ENCODE data around the gene HCN3. TPM values are rescaled to one million over a fixed set of nuclear protein-coding genes. Genes with fewer than 3 reads are reported as not detected.
A peak's percentile ranks its signal among the peaks of the same experiment; 100 is the strongest.
"Not testable (repeated sequence)": the region's sequence is repeated elsewhere in the genome, so short reads cannot be mapped to it uniquely, and the experiment has no call there.

The HCN3 gene
- total RNA-seq, 4 donors from 2014 or later = 13.0 to 34.0 (median 22.2) TPM

DNA sequence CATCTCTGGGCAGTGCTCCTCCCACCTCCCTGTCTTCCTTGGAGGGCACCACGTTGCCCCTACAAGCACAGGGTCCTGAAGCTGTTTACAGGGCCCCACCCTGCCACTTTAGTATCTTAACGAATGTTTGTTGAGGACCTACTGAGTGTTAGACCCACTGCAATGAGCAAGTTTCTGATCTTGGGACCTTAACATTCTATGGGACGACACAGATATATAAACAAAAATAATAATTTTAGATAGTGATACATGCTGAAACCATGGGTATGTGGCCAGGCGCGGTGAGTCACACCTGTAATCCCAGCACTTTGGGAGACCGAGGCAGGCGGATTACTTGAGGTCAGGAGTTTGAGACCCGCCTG lies 32.1 kb upstream of the HCN3 start:
- WGBS, 2 donors (ENCODE audit: low coverage in 1 of 2) = 65 to 74% methylated on average over 8 of the region's 8 CpGs
- in situ Hi-C loops (cut with MboI; ENCODE audit: low pct_ligation_motif_present in 1 of 4, low pct_unique_long_range_greater_than_20kb in 1 of 4, low sequenced_read_pairs in 3 of 4) (no loop called here), intact Hi-C loops (cut with DNase I; ENCODE audit: low total_unique reads) (no loop called here)
- DNase-seq = no peak
- Histone ChIP-seq H3K9me3 (no peaks in the 10 kb centered on the region), H3K27me3 (no peaks in the 10 kb centered on the region), H3K36me3 (no peaks in the 10 kb centered on the region), H3K27ac (peak overlapping the region; percentile 90 to 97 (median 94)), H3K4me3 (peak overlapping the region in 3 of 4 donors; percentile 46 to 80 (median 69)), H3K4me1 (peaks cover 20 to 45% (median 31%) of the 10 kb centered on the region in 4 donors)
- TF ChIP-seq CTCF (IDR thresholded peaks at IDR 0.05) = no peak
- TF ChIP-seq EP300 (IDR thresholded peaks at IDR 0.05; ENCODE audit: low read depth) = no peak
- no peak for TF ChIP-seq POLR2A (IDR thresholded peaks at IDR 0.05)
- TF ChIP-seq POLR2AphosphoS5 (IDR thresholded peaks at IDR 0.05) = no peak

DNA sequence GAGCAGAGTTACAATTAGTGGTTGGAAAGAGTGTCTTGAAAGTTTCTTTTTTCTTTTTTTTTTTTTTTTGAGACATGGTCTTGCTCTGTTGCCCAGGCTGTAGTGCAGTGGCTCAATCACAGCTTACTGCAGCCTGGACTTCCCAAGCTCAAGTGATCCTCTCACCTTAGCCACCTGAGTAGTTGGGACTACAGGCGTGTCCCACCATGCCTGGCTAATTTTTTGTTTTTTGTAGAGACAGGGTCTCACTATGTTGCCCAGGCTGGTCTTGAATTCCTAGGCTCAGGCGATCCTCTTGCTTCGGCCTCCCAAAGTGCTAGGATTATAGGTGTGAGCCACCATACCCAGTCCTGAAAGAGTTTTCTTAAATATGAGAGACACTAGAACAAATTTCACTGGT lies 30.5 kb upstream of the HCN3 start:
- H3K4me1 ChIP-seq = peaks cover 18 to 37% (median 28%) of the 10 kb centered on the region in 4 donors
- intact Hi-C loops (cut with DNase I; ENCODE audit: low total_unique reads); DNase-seq; H3K9me3 ChIP-seq; H3K27ac ChIP-seq; H3K4me3 ChIP-seq; H3K36me3 ChIP-seq; in situ Hi-C loops (cut with MboI; ENCODE audit: low pct_ligation_motif_present in 1 of 4, low pct_unique_long_range_greater_than_20kb in 1 of 4, low sequenced_read_pairs in 3 of 4); H3K27me3 ChIP-seq: not testable (repeated sequence)
- 93% methylated on average over 3 of the region's 3 CpGs; no CpG with 5 or more reads in 1 of the 2 donors for WGBS, 2 donors (ENCODE audit: low coverage in 1 of 2)

DNA sequence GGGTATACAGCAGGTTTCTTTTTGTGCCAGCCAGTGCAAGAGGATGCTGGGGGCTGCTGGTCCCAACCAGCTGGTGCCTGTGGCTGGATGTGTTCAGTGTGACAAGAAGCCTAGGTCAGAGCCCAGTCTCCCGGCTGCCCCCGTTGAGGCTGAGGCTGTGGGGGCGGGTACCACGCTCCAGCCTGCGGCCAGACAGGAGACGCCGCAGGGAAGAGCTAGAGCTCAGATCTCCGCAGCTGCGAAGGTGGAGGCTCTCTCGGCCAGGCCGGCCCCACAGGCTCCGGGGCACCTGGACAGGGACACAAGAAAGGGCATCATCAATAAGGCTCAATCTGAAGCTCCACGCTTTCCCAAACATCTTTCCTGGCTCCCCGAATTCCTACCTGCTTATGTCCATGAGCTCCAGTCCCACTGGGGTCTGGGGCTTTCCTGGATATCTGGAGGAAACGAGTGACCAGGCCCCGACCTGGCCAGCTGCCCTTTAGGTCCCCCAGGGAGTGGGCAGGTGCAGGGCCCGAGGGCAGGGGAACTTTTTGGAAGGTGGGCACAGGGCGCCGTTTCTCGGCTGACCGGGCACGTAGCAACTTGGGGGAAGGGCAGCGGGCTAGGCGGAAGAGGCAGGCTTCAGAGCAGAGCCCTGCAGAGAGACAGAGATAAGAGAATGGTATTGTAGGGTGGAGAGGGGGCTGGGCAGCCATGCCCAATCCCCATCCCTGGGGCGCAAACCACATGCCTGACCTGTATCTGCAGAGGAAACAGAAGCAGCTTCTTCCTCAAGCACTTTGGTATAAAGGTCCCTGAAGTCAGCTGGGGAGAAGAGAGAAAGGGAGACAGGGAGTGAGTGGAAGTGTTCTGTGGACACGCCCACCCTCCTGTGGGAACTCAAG lies 29.4 kb upstream of the HCN3 start:
- TF ChIP-seq CTCF (IDR thresholded peaks at IDR 0.05) = no peak
- Histone ChIP-seq H3K27me3 (no peaks in the 10 kb centered on the region), H3K9me3 (no peaks in the 10 kb centered on the region), H3K27ac (no peak overlapping the region), H3K4me1 (peaks cover 14 to 26% (median 21%) of the 10 kb centered on the region in 4 donors), H3K4me3 (no peak overlapping the region), H3K36me3 (no peaks in the 10 kb centered on the region)
- no peak for DNase-seq
- intact Hi-C loops (cut with DNase I; ENCODE audit: low total_unique reads) (no loop called here), in situ Hi-C loops (cut with MboI; ENCODE audit: low pct_ligation_motif_present in 1 of 4, low pct_unique_long_range_greater_than_20kb in 1 of 4, low sequenced_read_pairs in 3 of 4) (no loop called here)
- 83% methylated on average over 26 of the region's 26 CpGs; no CpG with 5 or more reads in 1 of the 2 donors for WGBS, 2 donors (ENCODE audit: low coverage in 1 of 2)

DNA sequence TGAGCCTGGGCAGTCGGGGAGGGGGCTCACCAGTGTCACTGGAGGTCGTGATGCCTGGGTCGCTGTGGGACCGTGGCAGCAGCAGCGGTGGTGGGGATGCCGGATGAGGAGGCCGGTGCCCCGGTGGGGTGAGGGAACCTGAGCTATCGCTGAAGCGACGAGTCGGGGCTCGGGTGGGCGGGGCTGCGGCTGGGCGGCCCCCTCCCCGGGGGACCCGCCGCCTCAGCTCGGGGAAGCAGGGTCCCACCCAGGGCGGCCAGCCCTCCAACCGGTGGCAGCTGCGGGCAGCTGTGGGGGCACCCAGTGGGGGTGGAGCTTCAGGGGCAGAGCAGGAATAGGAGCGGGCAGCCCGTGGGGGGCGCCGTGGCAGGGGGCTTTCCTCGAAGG lies 27.0 kb upstream of the HCN3 start:
- intact Hi-C loops (cut with DNase I; ENCODE audit: low total_unique reads) = loop anchor here (2.0 to 10.0 kb wide), 2 partner anchors 75 to 345 kb away; no protein-coding TSS in a partner anchor
- DNase-seq = no peak
- 43% methylated on average over 14 of the region's 28 CpGs; no CpG with 5 or more reads in 1 of the 2 donors for WGBS, 2 donors (ENCODE audit: low coverage in 1 of 2)
- Histone ChIP-seq H3K36me3 (no peaks in the 10 kb centered on the region), H3K27ac (peak overlapping the region in 3 of 4 donors; percentile 16 to 54 (median 50)), H3K9me3 (no peaks in the 10 kb centered on the region), H3K4me3 (peak overlapping the region in 2 of 4 donors; percentile 22 to 37), H3K27me3 (no peaks in the 10 kb centered on the region), H3K4me1 (peaks cover 21 to 29% (median 24%) of the 10 kb centered on the region in 4 donors)
- no peak for TF ChIP-seq POLR2AphosphoS5 (IDR thresholded peaks at IDR 0.05)
- no peak for TF ChIP-seq EP300 (IDR thresholded peaks at IDR 0.05; ENCODE audit: low read depth)
- TF ChIP-seq POLR2A (IDR thresholded peaks at IDR 0.05) = no peak
- TF ChIP-seq CTCF (IDR thresholded peaks at IDR 0.05) = no peak
- in situ Hi-C loops (cut with MboI; ENCODE audit: low pct_ligation_motif_present in 1 of 4, low pct_unique_long_range_greater_than_20kb in 1 of 4, low sequenced_read_pairs in 3 of 4) = loop anchor here in 3 of 4 donors (10.0 to 25.0 kb wide), 2 partner anchors 65 to 337 kb away; no protein-coding TSS in a partner anchor

All from transverse colon (tissue), 4 donors.